GM21737 (cell line): ENCODE measurements around the gene PSME2.

Experiments used
- ATAC-seq: cut with Tn5 transposase; IDR thresholded peaks from one replicate; pipeline ENCODE4 v1.9.1; 2021; ENCODE audit warnings: mild to moderate bottlenecking, moderate library complexity; ENCODE audit not compliant: unreplicated experiment

Gene PSME2

GRCh38 chr14:24095271-24096068, 50.9 kb downstream of the PSME2 start:
- ATAC-seq, result peak; percentile 64

GRCh38 chr14:24094841-24095270, 51.6 kb downstream of the PSME2 start:
- no peak for ATAC-seq

DNA sequence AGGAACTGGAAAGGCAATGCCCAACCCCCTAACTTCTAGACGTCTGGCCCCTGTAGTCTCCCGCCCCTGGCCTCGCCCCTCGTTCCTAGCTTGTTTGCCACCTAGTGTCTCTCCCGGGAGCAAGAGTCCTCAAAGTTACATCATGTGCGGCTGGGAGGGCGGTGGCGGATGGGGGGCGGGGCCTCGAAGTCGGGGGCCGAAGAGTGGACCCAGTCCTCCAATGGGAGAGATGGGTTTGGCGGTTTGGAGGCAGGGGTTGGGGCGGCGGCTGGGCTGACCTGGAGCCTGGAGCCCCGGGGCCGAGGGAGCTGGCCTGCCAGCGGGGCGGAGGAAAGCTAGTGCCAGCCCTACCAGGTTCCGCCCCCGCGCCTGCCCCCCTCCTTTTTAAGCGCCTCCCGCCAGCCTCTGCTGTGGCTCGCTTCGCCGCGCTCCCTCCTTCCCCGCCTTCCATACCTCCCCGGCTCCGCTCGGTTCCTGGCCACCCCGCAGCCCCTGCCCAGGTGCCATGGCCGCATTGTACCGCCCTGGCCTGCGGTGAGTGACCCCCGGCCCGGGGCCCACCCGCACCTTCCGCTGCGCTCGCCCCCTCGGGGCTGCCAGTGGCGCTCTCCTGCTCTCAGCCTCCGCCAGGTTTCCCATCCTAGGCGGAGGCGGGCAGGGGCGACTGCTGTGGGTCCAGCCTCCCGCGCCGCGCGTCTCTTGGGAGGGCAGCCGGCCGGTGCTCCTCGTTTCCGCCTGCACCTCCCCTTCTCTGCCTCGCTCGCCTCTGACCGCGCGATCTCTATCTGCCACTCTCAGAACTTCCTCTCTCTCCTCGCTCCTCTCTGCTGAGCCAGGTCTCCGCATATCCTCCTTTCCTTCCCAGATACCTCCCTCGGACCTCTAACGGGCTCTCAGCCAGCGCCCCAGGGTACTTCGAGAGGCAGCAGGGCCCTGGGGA, 52.2 kb downstream of the PSME2 start, which contains the start of gene PCK2:
TSS of gene PCK2 (plus strand) at position 411 of the 940 bp plus-strand sequence. CDS start at position 506, 95 bp downstream.
- peak; percentile 50 for ATAC-seq
